GM12872 (cell line): ENCODE data around the gene PLPP6.

Source experiments
- TF ChIP-seq, protein P1 (sequence below): IDR thresholded peaks from 3 replicates; pipeline ENCODE4 v1.5.1; 2011; ENCODE audit warnings: low read depth, mild to moderate bottlenecking, low read length, moderate library complexity; ENCODE audit not compliant: insufficient read depth

PLPP6 gene

DNA sequence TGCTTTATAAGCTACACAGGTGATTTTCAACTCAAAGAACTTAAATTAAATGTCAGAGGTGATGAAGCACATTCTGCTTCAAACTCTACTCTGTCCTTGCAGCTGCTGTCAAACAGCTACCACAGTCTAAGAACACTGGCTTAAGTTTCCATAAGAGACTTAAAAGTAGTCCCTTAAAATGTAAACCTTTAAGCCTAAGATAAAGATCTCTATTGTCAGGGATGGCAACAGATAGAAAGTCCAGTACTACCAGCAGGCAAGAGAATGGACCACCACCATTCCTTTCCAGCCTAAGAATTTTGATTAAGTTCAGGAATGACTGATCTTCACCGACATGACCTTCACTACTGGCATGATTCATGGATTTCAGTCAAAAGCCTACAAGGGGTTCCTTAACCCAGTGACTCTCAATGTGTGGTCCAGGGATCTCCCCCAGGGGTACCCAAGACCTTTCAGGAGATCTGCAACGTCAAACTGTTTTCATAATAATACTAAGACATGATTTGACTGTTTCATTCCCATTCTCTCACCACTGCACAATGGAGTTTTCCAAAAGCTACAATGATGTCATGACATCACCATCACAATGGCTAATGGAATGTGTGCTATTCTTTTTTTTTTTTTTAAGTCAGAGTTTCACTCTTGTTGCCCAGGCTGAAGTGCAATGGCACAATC, 41.1 kb upstream of the PLPP6 start:
- TF ChIP-seq, protein P1, sequence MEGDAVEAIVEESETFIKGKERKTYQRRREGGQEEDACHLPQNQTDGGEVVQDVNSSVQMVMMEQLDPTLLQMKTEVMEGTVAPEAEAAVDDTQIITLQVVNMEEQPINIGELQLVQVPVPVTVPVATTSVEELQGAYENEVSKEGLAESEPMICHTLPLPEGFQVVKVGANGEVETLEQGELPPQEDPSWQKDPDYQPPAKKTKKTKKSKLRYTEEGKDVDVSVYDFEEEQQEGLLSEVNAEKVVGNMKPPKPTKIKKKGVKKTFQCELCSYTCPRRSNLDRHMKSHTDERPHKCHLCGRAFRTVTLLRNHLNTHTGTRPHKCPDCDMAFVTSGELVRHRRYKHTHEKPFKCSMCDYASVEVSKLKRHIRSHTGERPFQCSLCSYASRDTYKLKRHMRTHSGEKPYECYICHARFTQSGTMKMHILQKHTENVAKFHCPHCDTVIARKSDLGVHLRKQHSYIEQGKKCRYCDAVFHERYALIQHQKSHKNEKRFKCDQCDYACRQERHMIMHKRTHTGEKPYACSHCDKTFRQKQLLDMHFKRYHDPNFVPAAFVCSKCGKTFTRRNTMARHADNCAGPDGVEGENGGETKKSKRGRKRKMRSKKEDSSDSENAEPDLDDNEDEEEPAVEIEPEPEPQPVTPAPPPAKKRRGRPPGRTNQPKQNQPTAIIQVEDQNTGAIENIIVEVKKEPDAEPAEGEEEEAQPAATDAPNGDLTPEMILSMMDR = no peak

DNA sequence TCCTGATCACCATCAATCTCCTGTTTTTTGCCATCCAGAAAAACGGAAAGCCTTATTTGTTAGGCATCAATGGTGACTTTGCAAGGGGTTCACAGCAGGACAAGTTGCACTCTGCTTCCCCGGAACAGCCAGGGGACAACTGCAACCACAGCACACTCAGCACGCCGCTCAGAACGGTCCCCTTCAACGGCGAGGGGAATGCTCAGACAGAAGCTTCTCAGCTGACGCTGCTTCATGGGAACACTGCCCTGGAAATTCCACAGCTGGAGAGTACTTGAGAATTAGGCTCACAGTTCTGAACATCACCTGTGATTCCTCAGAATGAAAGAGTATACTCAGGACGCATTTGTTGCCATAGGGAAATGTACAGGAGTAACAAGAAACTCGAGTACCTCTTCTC, 40.1 kb upstream of the PLPP6 start:
- TF ChIP-seq, protein P1 = no peak

DNA sequence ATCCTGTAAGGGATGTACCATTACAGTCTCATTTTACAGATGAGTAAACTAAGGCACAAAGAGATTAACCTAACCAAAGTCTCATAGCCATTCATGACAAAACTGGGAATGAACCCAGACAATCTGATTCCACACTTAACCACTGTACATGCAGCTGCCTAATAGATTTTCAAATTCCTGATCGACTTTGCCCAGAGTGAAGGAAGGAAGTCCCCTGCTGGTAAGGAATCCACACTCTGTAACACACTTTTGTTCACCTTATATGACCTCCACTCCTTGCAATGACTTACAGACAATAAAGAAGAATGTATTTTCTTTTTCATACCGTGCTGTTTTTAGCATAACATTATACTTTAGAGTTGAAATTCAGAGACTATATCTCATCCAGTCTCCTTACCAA, 31.3 kb upstream of the PLPP6 start:
- TF ChIP-seq, protein P1 = no peak

DNA sequence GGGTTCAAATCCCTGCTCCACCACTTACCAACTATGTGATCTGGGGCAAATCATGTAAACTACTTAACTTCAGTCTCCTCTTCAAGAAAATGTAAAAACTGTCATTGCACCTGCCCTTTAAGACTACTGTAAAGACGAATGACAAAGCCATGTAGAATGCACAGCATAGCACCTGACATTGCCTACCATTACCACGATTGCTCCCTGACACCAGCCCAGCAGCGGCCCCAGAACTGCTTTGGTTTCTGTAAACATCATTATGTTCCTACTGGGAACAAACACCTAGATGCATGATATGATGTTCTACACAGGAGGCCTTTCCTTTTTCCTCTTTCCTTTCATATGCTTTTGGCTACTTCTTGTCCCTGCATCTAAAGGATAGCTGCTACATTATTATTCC, 23.1 kb upstream of the PLPP6 start:
- TF ChIP-seq, protein P1 = no peak

DNA sequence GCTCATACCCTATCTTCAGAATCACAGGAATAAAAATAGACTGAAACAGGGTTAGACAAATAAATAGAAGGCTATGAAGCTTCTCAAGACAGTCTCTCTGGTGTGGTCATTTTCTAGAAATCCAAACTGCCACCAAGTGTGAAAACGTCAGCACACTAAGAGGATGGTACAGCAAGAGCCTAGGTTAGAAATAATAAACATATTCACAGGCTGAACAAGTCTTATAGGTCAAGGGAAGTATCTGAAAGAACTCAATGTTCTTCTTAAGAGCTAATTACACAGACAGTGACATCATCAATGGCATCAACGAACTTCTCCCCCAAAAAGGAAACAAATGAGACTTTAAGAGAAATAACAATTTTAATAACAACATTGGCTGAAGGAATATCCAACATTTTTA, 22.7 kb upstream of the PLPP6 start:
- TF ChIP-seq, protein P1 = no peak

DNA sequence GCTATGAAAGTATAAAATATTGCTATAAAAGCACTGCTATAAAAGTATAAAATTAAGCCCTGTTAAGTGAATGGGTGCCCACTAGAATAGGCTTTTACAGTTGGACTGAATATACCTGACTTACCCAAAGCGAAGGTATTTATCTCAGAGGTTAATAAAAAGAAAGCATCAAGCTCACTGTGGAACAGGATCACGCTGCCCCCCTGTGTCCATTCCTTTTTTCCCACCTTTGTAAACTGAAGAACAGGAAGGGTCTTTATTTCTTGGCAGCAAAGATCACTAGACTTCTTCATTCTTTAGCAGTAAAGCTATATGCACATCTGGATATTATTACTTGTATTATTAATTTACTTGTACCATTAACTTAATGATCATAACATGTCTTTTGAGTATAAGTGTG, 22.1 kb upstream of the PLPP6 start:
- TF ChIP-seq, protein P1 = peak; percentile 34; the same call in 2 of the 3 replicates

DNA sequence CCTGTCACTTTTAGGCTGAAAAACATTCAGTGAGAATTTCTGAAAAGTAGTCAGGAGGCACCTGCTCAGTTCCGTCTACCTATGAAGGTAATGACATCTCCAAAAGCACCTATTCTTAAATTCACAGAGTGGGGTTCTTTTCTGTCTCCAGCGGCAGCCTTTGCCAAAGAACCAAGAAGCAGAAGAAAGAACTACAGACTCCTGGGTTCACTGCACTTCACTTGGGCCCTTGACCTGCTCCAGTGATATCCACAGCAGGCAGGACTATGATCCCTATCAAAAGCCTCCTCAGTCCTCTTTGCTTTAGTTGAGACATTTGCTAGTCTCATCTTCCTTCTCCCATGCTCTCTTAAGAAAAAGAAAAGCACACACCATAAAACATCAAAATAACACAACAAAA, 19.7 kb upstream of the PLPP6 start:
- TF ChIP-seq, protein P1 = no peak
